Medulla oblongata (tissue), 1 donor: ENCODE results near the gene CRYGN.

Experiments used
- DNase-seq: peaks from one replicate; pipeline ENCODE4 v3.0.0-alpha.2; 2015; ENCODE audit errors: extremely low spot score

Gene CRYGN

GRCh38 chr7:151426904-151427704 lies 12.8 kb downstream of the CRYGN start:
- no peak for DNase-seq

GRCh38 chr7:151426441-151426903 lies 13.5 kb downstream of the CRYGN start:
- DNase-seq, result peak; percentile 50

- DNase-seq, result no peak
These were observed 14.1 kb downstream of the CRYGN start for GRCh38 chr7:151425670-151426440.

- no peak for DNase-seq
These were observed 15.1 kb downstream of the CRYGN start for GRCh38 chr7:151424799-151425198.

- no peak for DNase-seq
These were observed 16.0 kb downstream of the CRYGN start for GRCh38 chr7:151423936-151424335.

GRCh38 chr7:151423226-151423625 lies 16.7 kb downstream of the CRYGN start:
- no peak for DNase-seq

- DNase-seq, result no peak
These were observed 17.7 kb downstream of the CRYGN start for GRCh38 chr7:151422212-151422611.

GRCh38 chr7:151420144-151420543 lies 19.8 kb downstream of the CRYGN start:
- DNase-seq, result no peak

GRCh38 chr7:151416941-151417315 lies 23.0 kb downstream of the CRYGN start:
- DNase-seq, result no peak

- no peak for DNase-seq
These were observed 23.6 kb downstream of the CRYGN start for GRCh38 chr7:151416112-151416940.

- DNase-seq, result no peak
These were observed 24.4 kb downstream of the CRYGN start for GRCh38 chr7:151415375-151416105.

- no peak for DNase-seq
These were observed 26.7 kb downstream of the CRYGN start for GRCh38 chr7:151413241-151413640.

GRCh38 chr7:151412318-151412717 lies 27.6 kb downstream of the CRYGN start:
- no peak for DNase-seq

- no peak for DNase-seq
These were observed 28.4 kb downstream of the CRYGN start for GRCh38 chr7:151411551-151411950.

- no peak for DNase-seq
These were observed 29.2 kb downstream of the CRYGN start for GRCh38 chr7:151410405-151411390.

GRCh38 chr7:151409667-151410404 lies 30.1 kb downstream of the CRYGN start, which contains the start of gene WDR86:
WDR86 (minus strand) TSS chr7:151410038; CDS start chr7:151409589, 449 bp downstream.
- DNase-seq, result no peak

- DNase-seq, result no peak
These were observed 30.9 kb downstream of the CRYGN start for GRCh38 chr7:151408839-151409666.

GRCh38 chr7:151408498-151408838 lies 31.5 kb downstream of the CRYGN start:
- no peak for DNase-seq
